ENCODE data around the gene NUDT16. TPM values are rescaled to one million over a fixed set of nuclear protein-coding genes. Genes with fewer than 3 reads are reported as not detected.

NUDT16 gene
- total RNA-seq, 1 donor from 2014 or later = 7.6 TPM

GRCh38 chr3:131397889-131398288, 16.3 kb downstream of the NUDT16 start:
- FAIRE-seq = no peak
- Histone ChIP-seq H3K36me3 (ENCODE audit: control insufficient read depth, insufficient read depth, low read length) (no peaks in the 10 kb centered on the region), H3K4me3 (ENCODE audit: low read depth, low read length) (no peak overlapping the region), H3K27me3 (ENCODE audit: control insufficient read depth, insufficient read depth, low read length) (no peaks in the 10 kb centered on the region)
- DNase-seq (ENCODE audit: low read depth) = no peak
- no peak for TF ChIP-seq CTCF (IDR thresholded peaks at IDR 0.05; ENCODE audit: insufficient read depth, low read length, severe bottlenecking)

GRCh38 chr3:131401978-131402377, 20.4 kb downstream of the NUDT16 start:
- DNase-seq (ENCODE audit: low read depth) (no peak), FAIRE-seq (no peak)
- no peaks in the 10 kb centered on the region for H3K27me3 ChIP-seq (ENCODE audit: control insufficient read depth, insufficient read depth, low read length)
- H3K36me3 ChIP-seq (ENCODE audit: control insufficient read depth, insufficient read depth, low read length) = no peaks in the 10 kb centered on the region
- no peak overlapping the region for H3K4me3 ChIP-seq (ENCODE audit: low read depth, low read length)
- TF ChIP-seq CTCF (IDR thresholded peaks at IDR 0.05; ENCODE audit: insufficient read depth, low read length, severe bottlenecking) = no peak

GRCh38 chr3:131402391-131403039, 20.9 kb downstream of the NUDT16 start:
- Histone ChIP-seq H3K36me3 (ENCODE audit: control insufficient read depth, insufficient read depth, low read length) (no peaks in the 10 kb centered on the region), H3K4me3 (ENCODE audit: low read depth, low read length) (no peak overlapping the region), H3K27me3 (ENCODE audit: control insufficient read depth, insufficient read depth, low read length) (no peaks in the 10 kb centered on the region)
- DNase-seq (ENCODE audit: low read depth) = peak; percentile 77
- no peak for FAIRE-seq
- TF ChIP-seq CTCF (IDR thresholded peaks at IDR 0.05; ENCODE audit: insufficient read depth, low read length, severe bottlenecking) = no peak

- no peak for DNase-seq (ENCODE audit: low read depth)
- Histone ChIP-seq H3K36me3 (ENCODE audit: control insufficient read depth, insufficient read depth, low read length) (no peaks in the 10 kb centered on the region), H3K4me3 (ENCODE audit: low read depth, low read length) (no peak overlapping the region), H3K27me3 (ENCODE audit: control insufficient read depth, insufficient read depth, low read length) (no peaks in the 10 kb centered on the region)
- no peak for TF ChIP-seq CTCF (IDR thresholded peaks at IDR 0.05; ENCODE audit: insufficient read depth, low read length, severe bottlenecking)
- no peak for FAIRE-seq
These were observed 21.8 kb downstream of the NUDT16 start for GRCh38 chr3:131403216-131403895.

- Histone ChIP-seq H3K4me3 (ENCODE audit: low read depth, low read length) (no peak overlapping the region), H3K27me3 (ENCODE audit: control insufficient read depth, insufficient read depth, low read length) (no peaks in the 10 kb centered on the region), H3K36me3 (ENCODE audit: control insufficient read depth, insufficient read depth, low read length) (no peaks in the 10 kb centered on the region)
- DNase-seq (ENCODE audit: low read depth) (no peak), FAIRE-seq (no peak)
- no peak for TF ChIP-seq CTCF (IDR thresholded peaks at IDR 0.05; ENCODE audit: insufficient read depth, low read length, severe bottlenecking)
These were observed 23.8 kb downstream of the NUDT16 start for GRCh38 chr3:131405411-131405810.
